ENCODE results near the gene FGFR3.
"Not testable (repeated sequence)": the region's sequence is repeated elsewhere in the genome, so short reads cannot be mapped to it uniquely, and the experiment has no call there.

FGFR3 gene

GRCh38 chr4:1821679-1822567, 28.8 kb downstream of the FGFR3 start:
- no peak for DNase-seq

- DNase-seq: no peak
Measured at GRCh38 chr4:1822568-1823544, 29.8 kb downstream of the FGFR3 start.

- DNase-seq: no peak
Measured at GRCh38 chr4:1823545-1823932, 30.4 kb downstream of the FGFR3 start.

GRCh38 chr4:1824746-1825145, 31.7 kb downstream of the FGFR3 start:
- DNase-seq: no peak

GRCh38 chr4:1825326-1825725, 32.2 kb downstream of the FGFR3 start:
- DNase-seq: no peak

- DNase-seq: no peak
Measured at GRCh38 chr4:1826531-1827350, 33.6 kb downstream of the FGFR3 start.

GRCh38 chr4:1830234-1830633, 37.1 kb downstream of the FGFR3 start:
- no peak for DNase-seq

- no peak for DNase-seq
Measured at GRCh38 chr4:1830642-1831228, 37.6 kb downstream of the FGFR3 start.

- no peak for DNase-seq
Measured at GRCh38 chr4:1831331-1831730, 38.2 kb downstream of the FGFR3 start.

GRCh38 chr4:1832690-1833089, 39.6 kb downstream of the FGFR3 start:
- DNase-seq: no peak

GRCh38 chr4:1833307-1834046, 40.4 kb downstream of the FGFR3 start:
- DNase-seq: no peak

- no peak for DNase-seq
Measured at GRCh38 chr4:1834047-1834775, 41.1 kb downstream of the FGFR3 start.

- not testable (repeated sequence) for DNase-seq
Measured at GRCh38 chr4:1835836-1836235, 42.7 kb downstream of the FGFR3 start.

GRCh38 chr4:1836650-1837049, 43.6 kb downstream of the FGFR3 start:
- DNase-seq: no peak

GRCh38 chr4:1837069-1837468, 44.0 kb downstream of the FGFR3 start:
- no peak for DNase-seq

GRCh38 chr4:1839282-1839681, 46.2 kb downstream of the FGFR3 start:
- DNase-seq: no peak

- no peak for DNase-seq
Measured at GRCh38 chr4:1841201-1841886, 48.3 kb downstream of the FGFR3 start.

- DNase-seq: no peak
Measured at GRCh38 chr4:1841887-1842210, 48.8 kb downstream of the FGFR3 start.

- DNase-seq: no peak
Measured at GRCh38 chr4:1842339-1842895, 49.3 kb downstream of the FGFR3 start.

- DNase-seq: no peak
Measured at GRCh38 chr4:1842993-1843448, 49.9 kb downstream of the FGFR3 start.
